Hematopoietic multipotent progenitor cell treated with erythropoietin and hydrocortisone succinate and interleukin-3 and kit ligand, for 8 days (in vitro differentiated cells): ENCODE measurements around the gene DEPDC5.
"Not testable (repeated sequence)": the region's sequence is repeated elsewhere in the genome, so short reads cannot be mapped to it uniquely, and the experiment has no call there.

ENCODE experiments used
- DNase-seq: peaks from one replicate; pipeline ENCODE4 v3.0.0-alpha.2; 2015

DEPDC5 gene

DNA sequence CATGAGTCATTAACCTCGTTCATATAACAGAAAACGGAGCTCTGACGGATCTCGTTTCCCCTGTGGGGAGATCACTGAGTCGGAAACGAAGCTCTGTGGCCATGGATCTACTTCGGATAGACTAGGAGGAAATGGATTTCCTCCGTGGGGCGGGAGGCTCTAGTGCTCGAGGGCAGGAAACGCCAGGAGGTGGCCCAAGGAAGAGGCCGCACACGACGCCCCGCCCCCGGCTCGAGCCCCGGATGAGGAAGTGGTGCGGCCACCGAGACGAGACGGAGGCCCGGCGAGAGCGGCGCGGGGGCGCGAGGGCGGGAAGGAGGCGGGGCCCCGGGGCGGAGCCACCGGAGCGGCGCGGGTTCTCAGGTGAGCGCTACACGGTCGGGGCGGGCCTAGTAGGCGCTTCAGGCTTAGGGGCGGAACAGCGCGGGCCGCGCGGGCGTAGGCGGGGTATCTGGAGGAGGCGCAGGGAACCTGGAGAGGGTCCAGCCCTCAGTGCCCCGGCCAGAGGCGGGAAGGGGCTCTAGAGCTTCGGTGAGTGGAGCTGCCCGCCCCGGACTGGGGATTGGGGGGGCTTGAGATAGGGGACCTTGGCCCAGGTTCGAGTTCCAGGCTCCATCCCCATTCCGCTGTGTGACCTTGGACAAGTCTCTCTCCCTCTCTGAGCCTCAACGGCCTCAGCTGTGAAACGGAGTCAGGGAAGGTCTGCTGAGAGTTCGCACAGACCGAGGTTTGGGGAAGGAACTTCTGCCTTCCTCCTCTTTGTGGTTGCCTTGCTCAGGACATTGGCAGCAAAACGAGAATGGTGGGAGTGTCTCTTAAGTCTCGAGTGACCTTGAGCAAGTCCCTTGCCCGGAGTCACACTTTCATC lies at the start of gene DEPDC5:
TSS of gene DEPDC5 (plus strand) at position 386 of the 868 bp plus-strand sequence. CDS start 903 bp downstream, outside the sequence.
- DNase-seq, result peak; percentile 95

GRCh38 chr22:31707519-31707918 lies 46.3 kb upstream of the DEPDC5 start:
- DNase-seq, result no peak

GRCh38 chr22:31711226-31711625 lies 42.6 kb upstream of the DEPDC5 start:
- not testable (repeated sequence) for DNase-seq

GRCh38 chr22:31715147-31715778 lies 38.6 kb upstream of the DEPDC5 start:
- DNase-seq, result no peak

DNA sequence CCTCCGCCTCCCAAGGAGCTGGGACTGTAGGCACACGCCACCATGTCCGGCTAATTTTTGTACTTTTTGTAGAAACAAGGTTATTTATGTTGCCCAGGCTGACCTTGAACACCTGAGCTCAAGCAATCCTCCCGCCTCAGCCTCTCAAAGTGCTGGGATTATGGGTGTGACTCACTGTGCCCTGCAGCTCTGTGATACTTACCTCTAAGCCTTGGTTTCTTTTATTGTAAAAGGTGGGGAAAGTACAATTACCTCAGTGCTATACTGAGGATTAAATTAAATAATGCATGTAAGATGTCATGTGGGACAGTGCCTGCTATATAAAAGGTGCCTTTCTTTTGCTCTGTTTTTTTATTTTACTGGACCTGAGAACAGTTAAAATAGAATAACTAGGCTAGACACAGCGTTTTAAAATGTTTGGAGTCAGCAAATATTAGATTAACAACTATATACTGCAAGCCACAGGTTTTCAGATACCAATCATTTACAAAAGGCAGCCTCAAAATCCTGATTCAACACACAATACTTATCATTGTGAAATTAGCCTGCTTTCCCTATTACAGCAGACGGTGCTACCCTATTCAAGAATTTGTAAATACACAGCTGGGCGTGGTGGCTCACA lies 33.9 kb upstream of the DEPDC5 start:
- no peak for DNase-seq

GRCh38 chr22:31723723-31724122 lies 30.1 kb upstream of the DEPDC5 start:
- no peak for DNase-seq

DNA sequence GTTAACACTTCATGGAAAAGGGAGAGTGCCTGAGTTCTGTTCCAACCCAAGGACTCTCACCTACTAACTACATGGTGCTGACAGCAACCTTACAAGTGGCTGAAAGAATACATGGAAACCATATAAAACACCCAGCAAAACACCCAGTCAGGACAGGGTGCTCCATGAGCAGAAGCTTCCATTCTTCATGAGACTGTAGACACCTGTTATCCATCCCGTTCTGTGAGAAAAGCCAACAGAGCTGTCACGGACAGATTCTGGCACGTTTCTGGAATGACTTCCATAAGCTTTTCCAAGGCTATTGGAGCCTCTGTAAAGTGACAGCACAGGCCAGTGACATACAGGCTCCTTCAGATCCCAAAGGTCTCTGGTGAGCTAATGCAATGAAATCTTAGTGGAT lies 27.1 kb upstream of the DEPDC5 start:
- no peak for DNase-seq

DNA sequence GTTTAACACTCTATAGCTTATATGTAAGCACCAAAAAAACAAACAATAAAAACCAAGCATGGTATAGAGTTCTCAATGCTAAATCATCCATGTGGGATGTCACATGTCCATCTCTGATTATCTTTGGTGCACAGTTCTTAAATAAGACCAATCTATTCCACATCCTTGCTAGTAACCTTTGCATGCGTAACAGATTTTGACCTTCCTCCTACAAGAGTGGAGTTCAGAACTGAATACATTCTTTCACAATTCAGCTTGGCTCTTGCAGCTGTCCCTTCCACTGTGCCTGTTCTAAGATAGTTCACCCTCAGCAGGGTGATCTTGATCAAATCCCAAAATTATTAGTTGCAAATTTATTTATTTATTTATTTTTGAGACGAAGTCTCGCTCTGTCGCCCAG lies 25.0 kb upstream of the DEPDC5 start:
- DNase-seq, result peak; percentile 34

GRCh38 chr22:31730344-31730711 lies 23.5 kb upstream of the DEPDC5 start:
- DNase-seq, result no peak

DNA sequence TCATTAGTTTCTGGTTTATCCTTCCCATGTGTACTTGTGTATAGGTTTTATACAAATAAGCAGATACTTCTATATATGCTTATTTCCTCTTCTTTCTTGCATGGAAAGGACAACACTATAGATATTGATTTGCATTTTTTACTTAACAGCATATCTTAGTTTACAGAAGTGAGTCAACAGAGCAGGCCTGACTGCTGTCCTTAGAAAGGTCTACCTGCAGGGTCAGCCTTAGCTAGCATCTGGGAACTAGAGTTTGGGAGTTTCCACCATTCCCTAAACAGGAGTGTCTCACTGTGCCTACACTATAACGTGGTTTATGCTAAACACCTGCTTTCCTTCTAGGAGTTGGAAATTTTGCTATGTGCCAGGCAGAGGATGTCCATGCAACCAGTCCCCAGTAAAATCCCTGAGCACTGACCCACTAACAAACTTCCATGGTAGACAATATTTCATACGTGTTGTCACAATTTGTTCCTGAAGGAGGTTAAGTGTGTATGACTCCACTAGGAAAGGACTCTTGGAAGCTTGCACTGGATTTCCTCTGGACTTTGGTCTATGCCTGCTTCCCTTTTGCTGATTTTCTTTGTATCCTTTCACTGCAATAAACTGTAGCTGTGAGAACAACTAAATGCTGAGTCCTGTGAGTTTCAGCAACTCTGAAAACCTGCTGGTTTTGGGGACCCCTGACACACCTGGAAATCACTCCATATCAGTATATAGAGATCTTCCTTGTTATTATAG lies 21.6 kb upstream of the DEPDC5 start:
- no peak for DNase-seq

DNA sequence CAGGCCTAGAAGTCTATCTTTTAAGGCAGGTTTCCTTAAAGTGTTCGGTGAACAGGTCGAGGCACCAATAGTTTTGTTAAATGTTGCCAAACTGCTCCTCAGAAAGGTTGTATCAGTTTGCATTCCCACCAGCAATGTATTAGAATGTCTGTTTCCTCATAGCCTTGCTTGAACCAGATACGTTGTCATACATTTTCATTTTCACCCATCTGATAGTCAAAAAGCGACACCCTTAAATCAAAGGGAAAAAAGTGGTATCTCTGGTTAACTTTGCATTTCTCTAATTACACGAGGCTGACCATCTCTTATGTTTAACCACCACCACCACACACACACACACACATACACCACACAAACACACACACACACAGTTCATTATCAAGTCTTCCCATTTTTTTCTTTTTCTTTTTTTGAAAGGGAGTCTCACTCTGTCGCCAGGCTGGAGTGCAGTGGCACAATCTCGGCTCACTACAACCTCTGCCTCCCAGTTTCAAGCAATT lies 20.2 kb upstream of the DEPDC5 start:
- no peak for DNase-seq

- DNase-seq, result no peak
These were observed 19.3 kb upstream of the DEPDC5 start for GRCh38 chr22:31734512-31734911.

- no peak for DNase-seq
These were observed 17.4 kb upstream of the DEPDC5 start for GRCh38 chr22:31736458-31736857.

- DNase-seq, result no peak
These were observed 15.9 kb upstream of the DEPDC5 start for GRCh38 chr22:31737932-31738331.

DNA sequence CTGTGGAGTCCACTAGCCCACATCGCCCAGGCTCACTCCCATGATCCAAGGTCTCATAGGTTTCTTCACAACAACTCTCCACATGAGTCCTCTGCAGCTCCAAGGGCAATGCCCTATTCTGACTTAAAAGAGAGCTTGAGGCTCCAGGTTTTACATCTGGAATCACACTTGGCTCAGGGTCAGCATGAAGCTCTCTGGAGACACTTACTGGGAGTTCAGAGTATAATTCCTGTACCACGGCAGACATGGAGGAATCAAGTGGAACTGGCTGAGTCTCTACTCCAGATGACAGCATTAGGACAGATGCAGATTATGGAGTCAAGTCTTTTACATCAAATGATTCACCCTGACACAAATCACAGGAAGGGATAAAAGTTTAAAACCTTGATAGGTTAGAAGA lies 15.3 kb upstream of the DEPDC5 start:
- DNase-seq, result no peak

- no peak for DNase-seq
These were observed 14.0 kb upstream of the DEPDC5 start for GRCh38 chr22:31739795-31740201.

GRCh38 chr22:31740314-31740713 lies 13.5 kb upstream of the DEPDC5 start:
- DNase-seq, result not testable (repeated sequence)

- no peak for DNase-seq
These were observed 11.7 kb upstream of the DEPDC5 start for GRCh38 chr22:31742115-31742514.

GRCh38 chr22:31742682-31743081 lies 11.1 kb upstream of the DEPDC5 start:
- DNase-seq, result no peak

DNA sequence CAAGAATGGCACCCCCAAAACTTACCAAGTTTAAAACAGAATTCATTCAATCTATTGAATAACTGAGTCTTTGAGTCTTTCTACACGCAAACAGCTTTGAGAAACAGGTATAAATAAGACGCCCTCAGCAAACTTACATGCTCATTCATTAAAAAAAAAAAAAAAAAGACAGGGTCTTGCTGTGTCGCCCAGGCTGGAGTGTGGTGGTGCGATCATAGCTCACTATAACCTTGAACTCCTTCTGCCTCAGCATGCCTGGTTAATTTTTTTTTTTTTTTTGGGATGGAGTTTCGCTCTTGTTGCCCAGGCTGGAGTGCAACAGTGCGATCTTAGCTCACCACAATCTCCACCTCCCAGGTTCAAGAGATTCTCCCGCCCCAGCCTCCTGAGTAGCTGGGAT lies 9.9 kb upstream of the DEPDC5 start:
- DNase-seq, result no peak

- DNase-seq, result no peak
These were observed 6.4 kb upstream of the DEPDC5 start for GRCh38 chr22:31747441-31747840.

DNA sequence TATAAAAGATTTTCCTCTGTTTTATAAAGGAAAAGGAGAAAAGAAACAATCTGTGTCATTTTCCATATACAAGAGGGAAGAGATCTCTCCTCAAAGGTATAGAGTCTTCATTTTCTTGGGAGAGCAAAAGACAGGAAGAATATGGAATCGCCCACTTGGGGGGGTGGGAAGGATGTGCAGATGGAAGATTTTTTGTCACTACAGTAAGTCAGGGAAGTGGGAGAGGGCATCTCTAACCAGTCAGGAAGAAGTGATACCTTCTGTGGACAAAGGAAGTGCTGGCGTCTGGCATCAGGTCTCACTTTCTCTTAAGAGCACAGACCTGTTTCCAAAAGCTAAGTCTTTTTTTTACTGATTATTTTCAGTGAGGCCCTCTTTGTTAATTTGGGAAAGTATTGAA lies 5.3 kb upstream of the DEPDC5 start:
- no peak for DNase-seq
